HCEC 1CT (cell line): ENCODE results near the gene LAMA4.

Experiments
- DNase-seq: peaks from one replicate; pipeline ENCODE4 v3.0.0-alpha.2; 2017

The LAMA4 gene

GRCh38 chr6:112270756-112271155 is 16.4 kb upstream of the LAMA4 start:
- DNase-seq = no peak

GRCh38 chr6:112269979-112270566 is 15.7 kb upstream of the LAMA4 start:
- DNase-seq = no peak

GRCh38 chr6:112269114-112269513 is 14.7 kb upstream of the LAMA4 start:
- DNase-seq = peak; percentile 51

- DNase-seq = no peak
Observed at GRCh38 chr6:112268654-112269053, 14.3 kb upstream of the LAMA4 start.

- DNase-seq = no peak
Observed at GRCh38 chr6:112268019-112268418, 13.7 kb upstream of the LAMA4 start.

- no peak for DNase-seq
Observed at GRCh38 chr6:112266331-112266730, 12.0 kb upstream of the LAMA4 start.

- DNase-seq = no peak
Observed at GRCh38 chr6:112259337-112259675, 4.9 kb upstream of the LAMA4 start.

GRCh38 chr6:112258642-112259336 is 4.4 kb upstream of the LAMA4 start:
- peak; percentile 74 for DNase-seq

GRCh38 chr6:112257178-112257855 is 3.0 kb upstream of the LAMA4 start:
- no peak for DNase-seq

- no peak for DNase-seq
Observed at GRCh38 chr6:112254921-112255320, 554 bp upstream of the LAMA4 start.

GRCh38 chr6:112253498-112253840 is 898 bp downstream of the LAMA4 start:
- DNase-seq = peak; percentile 40

GRCh38 chr6:112252571-112253497 is 1.5 kb downstream of the LAMA4 start:
- peak; percentile 51 for DNase-seq

- peak; percentile 84 for DNase-seq
Observed at GRCh38 chr6:112251171-112251875, 3.0 kb downstream of the LAMA4 start.

- DNase-seq = peak; percentile 85
Observed at GRCh38 chr6:112249489-112249888, 4.9 kb downstream of the LAMA4 start.

GRCh38 chr6:112247275-112247674 is 7.1 kb downstream of the LAMA4 start:
- DNase-seq = no peak

GRCh38 chr6:112245511-112246203 is 8.7 kb downstream of the LAMA4 start:
- DNase-seq = peak; percentile 73

GRCh38 chr6:112243861-112244827 is 10.2 kb downstream of the LAMA4 start:
- DNase-seq = no peak

- no peak for DNase-seq
Observed at GRCh38 chr6:112241820-112242429, 12.4 kb downstream of the LAMA4 start.

- peak; percentile 87 for DNase-seq
Observed at GRCh38 chr6:112237595-112237994, 16.8 kb downstream of the LAMA4 start.

- DNase-seq = no peak
Observed at GRCh38 chr6:112237066-112237465, 17.3 kb downstream of the LAMA4 start.
